Measurements from ENCODE around the gene CHST3.

Gene CHST3

DNA sequence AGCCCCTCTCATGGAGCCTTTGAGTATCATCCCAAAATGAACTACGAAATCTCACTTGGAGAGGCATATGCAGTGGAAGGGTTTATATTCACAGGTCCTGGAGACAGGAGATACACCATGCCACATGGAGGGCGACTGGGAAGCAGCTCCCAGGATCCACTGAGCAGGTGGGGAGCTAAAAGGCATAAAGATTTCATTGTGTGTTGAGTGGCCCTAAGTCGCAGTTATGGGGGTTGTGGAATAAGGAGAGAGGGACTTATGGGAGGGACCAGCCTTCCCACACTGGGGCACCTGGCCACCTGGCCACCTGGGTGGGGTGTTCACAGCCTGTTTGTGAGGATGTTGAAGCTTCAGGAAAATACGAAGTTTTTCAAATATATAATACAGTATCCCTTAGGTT, 37.0 kb upstream of the CHST3 start:
- no peak overlapping the region for H3K27ac ChIP-seq
- TF ChIP-seq ZFX (IDR thresholded peaks at IDR 0.05) = no peak
- TF ChIP-seq, protein P1, sequence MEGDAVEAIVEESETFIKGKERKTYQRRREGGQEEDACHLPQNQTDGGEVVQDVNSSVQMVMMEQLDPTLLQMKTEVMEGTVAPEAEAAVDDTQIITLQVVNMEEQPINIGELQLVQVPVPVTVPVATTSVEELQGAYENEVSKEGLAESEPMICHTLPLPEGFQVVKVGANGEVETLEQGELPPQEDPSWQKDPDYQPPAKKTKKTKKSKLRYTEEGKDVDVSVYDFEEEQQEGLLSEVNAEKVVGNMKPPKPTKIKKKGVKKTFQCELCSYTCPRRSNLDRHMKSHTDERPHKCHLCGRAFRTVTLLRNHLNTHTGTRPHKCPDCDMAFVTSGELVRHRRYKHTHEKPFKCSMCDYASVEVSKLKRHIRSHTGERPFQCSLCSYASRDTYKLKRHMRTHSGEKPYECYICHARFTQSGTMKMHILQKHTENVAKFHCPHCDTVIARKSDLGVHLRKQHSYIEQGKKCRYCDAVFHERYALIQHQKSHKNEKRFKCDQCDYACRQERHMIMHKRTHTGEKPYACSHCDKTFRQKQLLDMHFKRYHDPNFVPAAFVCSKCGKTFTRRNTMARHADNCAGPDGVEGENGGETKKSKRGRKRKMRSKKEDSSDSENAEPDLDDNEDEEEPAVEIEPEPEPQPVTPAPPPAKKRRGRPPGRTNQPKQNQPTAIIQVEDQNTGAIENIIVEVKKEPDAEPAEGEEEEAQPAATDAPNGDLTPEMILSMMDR (conservative IDR thresholded peaks at IDR 0.05) = no peak

DNA sequence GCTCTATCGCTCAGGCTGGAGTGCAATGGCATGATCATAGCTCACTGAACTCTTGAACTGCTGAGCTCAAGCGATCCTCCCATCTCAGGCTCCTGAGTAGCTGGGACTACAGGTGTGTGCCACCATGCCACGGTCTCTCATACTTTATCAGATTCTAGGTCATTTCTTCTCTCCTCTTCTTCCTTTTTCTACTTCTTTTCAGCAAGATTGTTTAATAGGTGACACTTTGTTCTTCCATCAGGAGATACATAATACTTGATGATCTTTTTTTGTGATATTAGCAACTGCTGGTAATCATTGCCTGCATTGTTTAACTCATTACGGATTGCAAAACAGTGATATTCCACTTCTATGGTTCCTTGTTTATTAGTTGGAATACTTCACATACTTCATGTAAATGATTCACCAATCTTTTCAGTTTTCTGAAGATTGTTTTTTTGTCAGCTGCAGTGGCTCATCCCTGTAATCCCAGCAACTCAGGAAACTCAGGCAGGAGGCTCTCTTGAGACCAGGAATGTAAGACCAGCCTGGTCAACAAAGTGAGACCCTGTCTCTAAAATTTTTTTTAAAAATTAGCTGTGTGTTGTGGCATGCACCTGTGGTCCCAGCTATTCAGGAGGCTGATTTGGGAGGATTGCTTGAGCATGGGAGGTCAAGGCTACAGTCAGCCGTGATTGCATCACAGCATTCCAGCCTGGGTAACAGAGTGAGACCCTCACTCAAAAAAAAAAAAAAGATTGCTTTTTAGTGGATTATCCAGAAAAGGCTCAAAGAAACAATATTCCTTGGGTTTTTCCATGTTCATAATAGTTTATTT, 36.2 kb upstream of the CHST3 start:
- no peak overlapping the region for H3K27ac ChIP-seq
- TF ChIP-seq, protein P1 (conservative IDR thresholded peaks at IDR 0.05) = no peak
- TF ChIP-seq ZFX (IDR thresholded peaks at IDR 0.05) = no peak

DNA sequence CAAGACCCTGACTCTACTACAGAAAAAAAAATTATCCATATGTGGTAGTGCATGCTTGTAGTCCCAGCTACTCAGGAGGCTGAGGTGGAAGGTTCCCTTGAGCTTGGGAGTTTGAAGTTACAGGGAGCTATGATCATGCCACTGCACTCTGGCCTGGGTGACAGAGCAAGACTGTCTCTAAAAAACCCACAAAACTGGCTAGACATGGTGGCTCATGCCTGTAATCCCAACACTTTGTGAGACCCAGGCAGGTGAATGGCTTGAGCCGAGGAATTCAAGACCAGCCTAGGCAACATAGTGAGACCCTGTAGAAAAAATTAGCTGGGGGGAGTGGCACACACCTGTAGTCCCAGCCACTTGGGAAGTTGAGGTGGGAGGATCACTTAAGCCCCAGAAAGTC, 32.9 kb upstream of the CHST3 start:
- no peak overlapping the region for H3K27ac ChIP-seq
- no peak for TF ChIP-seq ZFX (IDR thresholded peaks at IDR 0.05)
- TF ChIP-seq, protein P1 (conservative IDR thresholded peaks at IDR 0.05) = no peak

DNA sequence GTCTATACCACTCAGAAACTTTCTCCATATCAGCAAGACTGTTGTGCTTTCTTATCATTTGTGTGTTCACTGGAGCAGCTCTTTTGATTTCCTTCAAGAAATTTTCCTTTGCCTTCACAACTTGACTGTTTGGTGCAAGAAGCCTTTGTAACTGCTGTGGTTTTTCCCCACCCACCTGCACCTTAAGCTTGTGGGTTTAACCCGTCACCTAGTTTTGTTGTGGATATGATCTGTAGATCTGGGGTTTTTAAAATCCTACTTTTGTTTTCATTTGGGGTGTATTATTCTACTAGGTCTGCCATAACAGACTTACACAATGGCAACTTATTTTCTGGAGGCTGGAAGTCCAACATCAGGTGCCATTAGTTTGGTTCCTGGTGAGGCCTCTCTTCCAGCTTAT, 30.5 kb upstream of the CHST3 start:
- no peak overlapping the region for H3K27ac ChIP-seq
- TF ChIP-seq, protein P1 (conservative IDR thresholded peaks at IDR 0.05) = no peak
- no peak for TF ChIP-seq ZFX (IDR thresholded peaks at IDR 0.05)

DNA sequence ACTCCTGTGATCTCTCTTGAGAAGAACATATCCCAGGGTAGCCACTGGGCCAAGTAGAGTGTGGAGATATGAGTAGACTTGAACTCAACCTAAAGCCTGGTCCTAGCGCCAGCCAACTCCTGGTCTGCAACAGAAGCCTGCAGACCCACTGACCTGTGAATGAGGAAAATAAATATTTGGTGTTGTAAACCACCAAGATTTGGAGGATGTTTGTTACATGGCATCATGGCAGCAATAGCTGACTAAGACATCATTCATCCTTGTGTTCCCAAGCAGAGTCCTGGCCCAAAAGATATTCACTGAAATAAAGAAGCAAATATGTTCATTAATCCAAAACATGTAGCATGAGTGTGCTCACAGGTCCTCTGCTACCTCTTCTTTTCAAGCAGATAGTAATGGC, 26.0 kb upstream of the CHST3 start:
- TF ChIP-seq ZFX (IDR thresholded peaks at IDR 0.05) = no peak
- TF ChIP-seq, protein P1 (conservative IDR thresholded peaks at IDR 0.05) = no peak
- no peak overlapping the region for H3K27ac ChIP-seq

DNA sequence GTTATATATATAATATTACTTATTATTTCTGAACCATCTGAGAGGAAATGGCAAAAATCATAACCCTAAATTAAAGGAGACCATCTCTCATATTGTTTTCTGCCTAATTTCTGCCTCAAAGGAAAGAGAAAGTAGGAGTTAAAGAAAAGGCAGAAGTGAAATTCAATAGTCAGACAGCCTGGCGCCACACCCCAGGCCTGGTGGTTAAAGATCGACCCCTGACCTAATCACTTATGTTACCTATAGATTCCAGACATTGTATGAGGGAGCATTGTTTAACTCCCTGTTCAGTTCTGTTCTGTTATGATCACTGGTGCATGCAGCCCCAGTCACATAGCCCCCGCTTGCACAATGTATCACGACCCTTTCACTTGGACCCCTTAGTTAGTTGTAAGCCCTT, 24.9 kb upstream of the CHST3 start:
- TF ChIP-seq ZFX (IDR thresholded peaks at IDR 0.05) = no peak
- TF ChIP-seq, protein P1 (conservative IDR thresholded peaks at IDR 0.05) = no peak

DNA sequence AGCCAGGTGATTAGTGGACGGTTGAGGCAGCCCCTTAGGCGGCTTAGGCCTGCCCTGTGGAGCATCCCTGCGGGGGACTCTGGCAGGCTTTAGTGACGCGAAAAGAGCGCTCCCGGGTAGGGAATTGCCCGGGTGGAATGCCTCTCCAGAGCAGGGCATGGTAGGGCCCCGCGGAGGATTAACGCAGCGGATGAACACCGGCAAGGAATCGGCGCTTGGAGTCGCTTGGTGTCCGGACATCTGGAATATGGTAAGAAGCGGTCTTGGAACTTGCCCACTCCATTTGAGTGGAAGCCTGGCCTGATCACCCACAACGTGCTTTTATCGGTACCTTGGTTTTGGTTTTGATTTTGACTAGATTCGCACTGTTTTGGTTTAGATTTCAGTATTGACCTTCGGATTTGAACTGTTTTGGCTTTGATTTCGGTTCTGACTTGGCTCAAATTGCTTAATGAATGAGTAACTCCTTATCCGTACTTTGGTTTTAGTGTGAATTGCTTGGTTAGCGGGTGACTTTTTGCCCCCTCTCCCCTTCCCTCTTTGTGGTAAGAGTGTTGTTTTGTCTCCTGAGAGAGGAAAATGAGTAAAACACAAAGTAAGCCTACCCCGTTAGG, 24.2 kb upstream of the CHST3 start:
- TF ChIP-seq, protein P1 (conservative IDR thresholded peaks at IDR 0.05) = no peak
- no peak for TF ChIP-seq ZFX (IDR thresholded peaks at IDR 0.05)
- no peak overlapping the region for H3K27ac ChIP-seq

More for the DNA sequence above, 24.9 kb upstream of the CHST3 start:
- no peak overlapping the region for H3K27ac ChIP-seq

Data from C4-2B (cell line).